ENCODE results near the gene IFFO2. TPM values are rescaled to one million over a fixed set of nuclear protein-coding genes. Genes with fewer than 3 reads are reported as not detected.

IFFO2 gene
- total RNA-seq, 1 donor from 2014 or later, result 9.8 TPM

DNA sequence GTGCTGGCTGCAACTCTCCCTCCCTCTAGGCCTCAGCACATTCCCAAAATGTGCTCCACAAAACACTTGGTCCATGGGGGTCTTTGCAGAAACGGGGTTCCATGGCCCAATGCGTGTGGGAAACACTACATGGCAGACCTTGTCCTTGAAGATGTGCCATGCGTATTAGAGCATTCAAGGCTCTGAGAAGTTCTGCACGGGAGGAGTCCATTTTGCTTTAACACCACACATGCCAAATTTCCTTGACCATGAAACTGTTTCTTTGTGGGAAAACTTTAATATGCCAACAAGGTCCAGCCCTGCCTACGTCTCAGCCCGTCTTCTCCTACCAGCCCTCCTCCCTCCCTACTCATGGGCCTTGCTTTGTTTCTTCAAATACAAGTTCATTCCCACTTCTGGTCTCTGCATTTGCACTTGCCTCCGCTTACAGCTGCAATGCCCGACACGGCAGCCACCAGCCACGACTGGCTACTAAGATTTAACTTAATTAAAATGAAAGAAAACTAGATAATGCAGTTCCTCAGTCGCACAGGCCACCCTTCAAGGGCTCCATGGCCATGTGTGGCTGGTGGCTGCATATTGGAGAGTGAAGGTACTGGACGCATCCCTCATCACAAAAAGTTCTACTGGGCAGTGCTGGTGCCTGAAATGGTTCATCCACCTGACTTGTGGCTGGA lies 77.8 kb downstream of the IFFO2 start:
- DNase-seq (no peak), ATAC-seq (no peak)
- Histone ChIP-seq H3K4me1 (no peaks in the 10 kb centered on the region), H3K9me3 (no peaks in the 10 kb centered on the region), H3K36me3 (peaks cover 10% of the 10 kb centered on the region), H3K27me3 (ENCODE audit: low read depth) (no peaks in the 10 kb centered on the region), H3K27ac (no peak overlapping the region), H3K4me3 (no peak overlapping the region)
- TF ChIP-seq, protein P1, sequence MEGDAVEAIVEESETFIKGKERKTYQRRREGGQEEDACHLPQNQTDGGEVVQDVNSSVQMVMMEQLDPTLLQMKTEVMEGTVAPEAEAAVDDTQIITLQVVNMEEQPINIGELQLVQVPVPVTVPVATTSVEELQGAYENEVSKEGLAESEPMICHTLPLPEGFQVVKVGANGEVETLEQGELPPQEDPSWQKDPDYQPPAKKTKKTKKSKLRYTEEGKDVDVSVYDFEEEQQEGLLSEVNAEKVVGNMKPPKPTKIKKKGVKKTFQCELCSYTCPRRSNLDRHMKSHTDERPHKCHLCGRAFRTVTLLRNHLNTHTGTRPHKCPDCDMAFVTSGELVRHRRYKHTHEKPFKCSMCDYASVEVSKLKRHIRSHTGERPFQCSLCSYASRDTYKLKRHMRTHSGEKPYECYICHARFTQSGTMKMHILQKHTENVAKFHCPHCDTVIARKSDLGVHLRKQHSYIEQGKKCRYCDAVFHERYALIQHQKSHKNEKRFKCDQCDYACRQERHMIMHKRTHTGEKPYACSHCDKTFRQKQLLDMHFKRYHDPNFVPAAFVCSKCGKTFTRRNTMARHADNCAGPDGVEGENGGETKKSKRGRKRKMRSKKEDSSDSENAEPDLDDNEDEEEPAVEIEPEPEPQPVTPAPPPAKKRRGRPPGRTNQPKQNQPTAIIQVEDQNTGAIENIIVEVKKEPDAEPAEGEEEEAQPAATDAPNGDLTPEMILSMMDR (IDR thresholded peaks at IDR 0.05), result no peak
- intact Hi-C loops (cut with DNase I), result no loop called here

DNA sequence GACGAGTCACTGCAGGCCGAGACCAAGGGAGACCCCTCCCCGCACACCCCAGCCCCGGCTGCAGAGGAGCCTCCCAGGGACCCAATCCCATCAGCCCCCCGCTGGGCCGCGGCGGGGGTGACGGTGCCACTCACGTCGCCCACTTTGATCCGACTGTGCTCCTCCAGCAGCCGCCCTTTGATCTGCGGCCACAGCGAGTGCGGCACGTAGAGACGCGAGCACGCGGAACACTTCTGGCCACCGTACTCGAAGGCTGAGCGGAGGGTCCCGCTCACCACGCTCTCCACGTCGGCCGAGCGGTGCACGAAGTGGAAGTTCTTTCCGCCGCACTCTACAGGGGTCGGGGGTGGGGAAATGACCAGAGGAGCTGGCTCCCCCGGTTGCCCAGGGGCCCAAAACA lies 79.2 kb downstream of the IFFO2 start:
- DNase-seq, result no peak
- ATAC-seq, result no peak
- no peak overlapping the region for H3K27ac ChIP-seq
- no peaks in the 10 kb centered on the region for H3K36me3 ChIP-seq
- intact Hi-C loops (cut with DNase I), result no loop called here
- no peaks in the 10 kb centered on the region for H3K27me3 ChIP-seq (ENCODE audit: low read depth)
- H3K4me1 ChIP-seq, result no peaks in the 10 kb centered on the region
- H3K9me3 ChIP-seq, result no peaks in the 10 kb centered on the region
- H3K4me3 ChIP-seq, result no peak overlapping the region
- TF ChIP-seq, protein P1 (IDR thresholded peaks at IDR 0.05), result no peak

DNA sequence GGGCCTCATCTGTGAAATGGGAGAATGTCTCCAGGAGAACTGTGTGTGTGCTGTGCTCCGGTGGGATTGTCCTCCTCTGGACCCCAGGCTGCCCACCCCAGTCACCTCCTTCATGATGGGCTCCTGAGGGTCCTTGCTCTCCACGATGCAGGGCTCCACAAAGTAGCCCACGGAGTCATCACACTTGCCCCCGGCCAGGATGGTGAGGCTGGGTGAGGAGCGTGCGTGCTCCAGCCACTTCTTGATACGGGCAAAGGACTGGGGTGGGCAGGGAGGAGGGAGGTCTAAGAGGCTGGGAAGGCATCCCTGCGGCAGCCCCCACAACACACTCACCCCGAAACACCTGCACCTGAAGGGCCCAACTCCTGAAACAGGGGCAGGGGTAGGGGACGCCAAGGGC lies 80.3 kb downstream of the IFFO2 start:
- Histone ChIP-seq H3K27me3 (ENCODE audit: low read depth) (no peaks in the 10 kb centered on the region), H3K4me3 (no peak overlapping the region), H3K27ac (no peak overlapping the region), H3K9me3 (no peaks in the 10 kb centered on the region), H3K4me1 (no peaks in the 10 kb centered on the region), H3K36me3 (no peaks in the 10 kb centered on the region)
- DNase-seq (no peak), ATAC-seq (no peak)
- TF ChIP-seq, protein P1 (IDR thresholded peaks at IDR 0.05), result no peak
- intact Hi-C loops (cut with DNase I), result no loop called here

DNA sequence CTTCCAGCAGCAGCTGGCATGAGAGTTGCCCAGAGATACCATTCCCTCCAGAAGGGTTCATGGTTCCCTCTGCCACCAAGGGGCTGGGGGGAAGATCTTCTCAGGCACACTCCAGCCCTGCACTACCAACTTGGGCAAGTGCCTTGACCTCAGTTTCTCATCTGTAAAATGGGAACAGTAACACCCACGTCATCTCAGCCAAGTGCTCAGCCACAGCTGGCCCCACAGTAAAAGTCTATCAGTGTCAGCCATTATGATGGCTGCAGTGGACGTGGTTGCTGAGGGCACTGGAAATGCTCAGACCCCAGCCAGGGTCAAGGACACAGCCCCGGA lies 80.7 kb downstream of the IFFO2 start:
- TF ChIP-seq, protein P1 (IDR thresholded peaks at IDR 0.05), result no peak

DNA sequence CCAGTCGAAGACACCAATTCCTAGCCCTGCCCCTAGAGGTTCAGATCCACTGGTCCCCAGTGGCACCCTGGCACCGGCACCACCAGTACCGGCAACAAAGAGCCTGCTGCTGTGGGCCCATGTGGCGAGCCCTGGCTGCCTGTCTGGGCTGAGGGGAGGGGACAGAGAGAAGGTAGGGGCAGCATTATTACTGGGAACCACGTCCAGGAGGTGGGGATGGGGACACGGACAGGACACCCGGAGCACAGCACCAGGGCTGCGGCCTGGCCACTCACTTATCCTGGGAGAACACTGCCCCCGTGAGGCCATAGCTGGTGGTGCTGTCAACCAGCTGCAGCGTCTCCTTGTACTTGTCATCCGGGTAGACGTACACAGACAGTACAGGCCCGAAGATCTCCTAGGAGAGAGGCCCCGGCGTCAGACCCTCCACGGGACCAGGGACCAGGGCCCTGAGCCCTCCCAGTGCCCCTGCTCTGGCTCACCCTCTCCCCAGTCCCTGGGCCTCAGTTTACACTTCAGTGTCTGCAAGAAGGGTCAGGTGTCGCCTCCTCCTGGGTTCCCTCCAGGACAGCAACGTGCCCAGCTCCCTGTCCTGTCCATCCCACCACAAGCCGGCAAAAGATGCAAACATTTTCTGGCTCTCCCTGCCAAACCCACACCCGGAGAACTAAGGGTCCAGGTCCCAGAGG lies 81.2 kb downstream of the IFFO2 start:
- Histone ChIP-seq H3K9me3 (no peaks in the 10 kb centered on the region), H3K4me1 (no peaks in the 10 kb centered on the region), H3K27me3 (ENCODE audit: low read depth) (no peaks in the 10 kb centered on the region), H3K4me3 (no peak overlapping the region), H3K36me3 (no peaks in the 10 kb centered on the region), H3K27ac (no peak overlapping the region)
- intact Hi-C loops (cut with DNase I), result no loop called here
- ATAC-seq (peak; percentile 78 to 80), DNase-seq (peak; percentile 84)
- TF ChIP-seq, protein P1 (IDR thresholded peaks at IDR 0.05), result peak; percentile 79

More for the DNA sequence above, 80.7 kb downstream of the IFFO2 start:
- no peak overlapping the region for H3K27ac ChIP-seq
- no peaks in the 10 kb centered on the region for H3K27me3 ChIP-seq (ENCODE audit: low read depth)
- no peak for DNase-seq
- no peaks in the 10 kb centered on the region for H3K4me1 ChIP-seq
- intact Hi-C loops (cut with DNase I), result no loop called here
- H3K9me3 ChIP-seq, result no peaks in the 10 kb centered on the region
- ATAC-seq, result no peak
- H3K36me3 ChIP-seq, result no peaks in the 10 kb centered on the region
- H3K4me3 ChIP-seq, result no peak overlapping the region

Measured in lower lobe of right lung (tissue), 2 donors.